ENCODE measurements around the gene MPRIP. TPM values are rescaled to one million over a fixed set of nuclear protein-coding genes. Genes with fewer than 3 reads are reported as not detected.

Gene MPRIP
- total and polyA plus RNA-seq, 2 of the 13 experiments (the other 11 are each of a cell fraction or from before 2014, with no cell fraction given), result 50.2 to 52.4 TPM

DNA sequence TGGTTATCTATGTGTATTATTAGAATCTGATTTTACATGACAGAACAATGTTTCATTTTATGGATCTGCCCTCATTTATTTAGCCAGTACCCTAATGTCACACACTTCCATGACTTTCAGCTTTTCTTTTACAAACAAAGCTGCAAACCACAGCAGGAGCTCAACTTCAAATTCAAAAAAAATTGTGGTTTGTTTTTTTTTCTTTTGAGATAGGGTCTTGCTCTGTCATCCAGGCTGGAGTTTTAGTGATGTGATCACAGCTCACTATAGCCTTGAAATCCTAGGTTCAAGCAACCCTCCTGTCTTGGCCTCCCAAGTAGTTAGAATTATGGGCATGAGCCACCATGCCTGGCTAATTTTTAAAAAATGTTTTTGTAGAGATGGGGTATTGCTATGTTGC lies 8.2 kb upstream of the MPRIP start:
- in situ Hi-C loops (cut with HindIII; ENCODE audit: extremely low pct_ligation_motif_present, low pct_unique_long_range_greater_than_20kb) (no loop called here), intact Hi-C loops (cut with micrococcal nuclease; ENCODE audit: unreplicated experiment) (no loop called here)
- Histone ChIP-seq H3K4me1 (ENCODE audit: insufficient read depth, low read length) (peaks cover 62% of the 10 kb centered on the region), H3K36me3 (replicated peaks in 1 of 2; ENCODE audit: control insufficient read depth in 1 of 2, insufficient read depth in 2 of 2, low read length in 2 of 2) (no peaks in the 10 kb centered on the region), H3K79me2 (ENCODE audit: insufficient read depth, low read length) (no peaks in the 10 kb centered on the region), H3K4me2 (ENCODE audit: low read depth, low read length) (no peak overlapping the region), H4K20me1 (ENCODE audit: insufficient read depth, low read length) (no peaks in the 10 kb centered on the region), H3K27me3 (ENCODE audit: control insufficient read depth in 1 of 2, insufficient read depth in 2 of 2, low read length in 2 of 2) (no peaks in the 10 kb centered on the region; a peak in 1 of 5 replicates), H3K27ac (ENCODE audit: extremely low read length, insufficient read depth, low read length) (no peak overlapping the region), H3K4me3 (replicated peaks in 1 of 3; ENCODE audit: insufficient read depth in 1 of 3, low read depth in 2 of 3, low read length in 3 of 3) (no peak overlapping the region), H3K9me3 (ENCODE audit: low read length) (no peaks in the 10 kb centered on the region), H3K9ac (ENCODE audit: insufficient read depth, low read depth, low read length) (no peak overlapping the region), H2AFZ (ENCODE audit: low read length) (no peak overlapping the region)
- POLR2A ChIA-PET, result no interaction called here
- FAIRE-seq (no peak), DNase-seq (ENCODE audit: low spot score) (no peak), ATAC-seq (no peak)
- no TSS peak for BruUV-seq (replicated peaks)
- TF ChIP-seq ZNF773 (CRISPR knock-in tag; IDR thresholded peaks at IDR 0.05; ENCODE audit: borderline replicate concordance) (no peak), ZNF83 (CRISPR knock-in tag; IDR thresholded peaks at IDR 0.05; ENCODE audit: borderline replicate concordance) (no peak), SNAPC2 (CRISPR knock-in tag; IDR thresholded peaks at IDR 0.05) (no peak), ZFP37 (CRISPR knock-in tag; IDR thresholded peaks at IDR 0.05; ENCODE audit: borderline replicate concordance) (no peak)
- TF ChIP-seq, protein P1, sequence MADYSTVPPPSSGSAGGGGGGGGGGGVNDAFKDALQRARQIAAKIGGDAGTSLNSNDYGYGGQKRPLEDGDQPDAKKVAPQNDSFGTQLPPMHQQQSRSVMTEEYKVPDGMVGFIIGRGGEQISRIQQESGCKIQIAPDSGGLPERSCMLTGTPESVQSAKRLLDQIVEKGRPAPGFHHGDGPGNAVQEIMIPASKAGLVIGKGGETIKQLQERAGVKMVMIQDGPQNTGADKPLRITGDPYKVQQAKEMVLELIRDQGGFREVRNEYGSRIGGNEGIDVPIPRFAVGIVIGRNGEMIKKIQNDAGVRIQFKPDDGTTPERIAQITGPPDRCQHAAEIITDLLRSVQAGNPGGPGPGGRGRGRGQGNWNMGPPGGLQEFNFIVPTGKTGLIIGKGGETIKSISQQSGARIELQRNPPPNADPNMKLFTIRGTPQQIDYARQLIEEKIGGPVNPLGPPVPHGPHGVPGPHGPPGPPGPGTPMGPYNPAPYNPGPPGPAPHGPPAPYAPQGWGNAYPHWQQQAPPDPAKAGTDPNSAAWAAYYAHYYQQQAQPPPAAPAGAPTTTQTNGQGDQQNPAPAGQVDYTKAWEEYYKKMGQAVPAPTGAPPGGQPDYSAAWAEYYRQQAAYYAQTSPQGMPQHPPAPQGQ (CRISPR knock-in tag; IDR thresholded peaks at IDR 0.05; ENCODE audit: borderline replicate concordance), result no peak
- CTCF ChIA-PET (ENCODE audit: low intra/inter-chr PET ratio, low total read pairs), result no interaction called here

DNA sequence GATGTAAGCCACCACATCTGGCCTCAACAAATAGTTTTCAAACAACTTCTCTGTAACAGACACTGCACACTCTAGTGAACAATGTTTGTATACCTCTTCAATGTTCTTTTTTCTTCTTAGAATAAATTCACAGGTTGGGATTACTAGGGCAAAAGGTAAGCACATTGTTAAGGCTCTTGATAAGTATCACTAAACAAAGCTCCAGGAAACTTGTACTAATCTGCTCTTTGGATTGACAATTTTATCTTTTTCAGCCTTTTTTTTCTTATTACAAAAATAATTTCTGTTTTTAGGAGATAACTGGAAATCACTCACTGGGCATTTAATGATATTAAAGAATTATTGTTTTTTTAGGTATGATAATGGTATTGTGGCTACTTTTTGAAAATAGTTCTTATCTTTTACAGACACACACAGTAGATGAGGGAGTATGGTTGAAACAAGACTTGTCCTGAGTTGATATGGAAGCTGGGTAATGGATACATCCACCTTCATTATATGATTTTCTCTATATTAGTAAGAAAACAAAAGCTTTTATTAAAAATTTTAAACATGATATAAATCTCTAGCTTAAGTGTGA lies 7.7 kb upstream of the MPRIP start:
- H3K79me2 ChIP-seq (ENCODE audit: insufficient read depth, low read length), result no peaks in the 10 kb centered on the region
- H3K9me3 ChIP-seq (ENCODE audit: low read length), result no peaks in the 10 kb centered on the region
- no TSS peak for BruUV-seq (replicated peaks)
- H3K4me1 ChIP-seq (ENCODE audit: insufficient read depth, low read length), result peaks cover 62% of the 10 kb centered on the region
- ATAC-seq (no peak), FAIRE-seq (no peak), DNase-seq (ENCODE audit: low spot score) (no peak)
- H3K4me3 ChIP-seq (replicated peaks in 1 of 3; ENCODE audit: insufficient read depth in 1 of 3, low read depth in 2 of 3, low read length in 3 of 3), result no peak overlapping the region
- no peak overlapping the region for H3K4me2 ChIP-seq (ENCODE audit: low read depth, low read length)
- CTCF ChIA-PET (ENCODE audit: low intra/inter-chr PET ratio, low total read pairs), result no interaction called here
- in situ Hi-C loops (cut with HindIII; ENCODE audit: extremely low pct_ligation_motif_present, low pct_unique_long_range_greater_than_20kb), result no loop called here
- H3K9ac ChIP-seq (ENCODE audit: insufficient read depth, low read depth, low read length), result no peak overlapping the region
- no peaks in the 10 kb centered on the region for H3K36me3 ChIP-seq (replicated peaks in 1 of 2; ENCODE audit: control insufficient read depth in 1 of 2, insufficient read depth in 2 of 2, low read length in 2 of 2)
- no peaks in the 10 kb centered on the region for H4K20me1 ChIP-seq (ENCODE audit: insufficient read depth, low read length)
- H2AFZ ChIP-seq (ENCODE audit: low read length), result no peak overlapping the region
- intact Hi-C loops (cut with micrococcal nuclease; ENCODE audit: unreplicated experiment), result no loop called here
- H3K27me3 ChIP-seq (ENCODE audit: control insufficient read depth in 1 of 2, insufficient read depth in 2 of 2, low read length in 2 of 2), result no peaks in the 10 kb centered on the region; a peak in 1 of 5 replicates
- no peak overlapping the region for H3K27ac ChIP-seq (ENCODE audit: extremely low read length, insufficient read depth, low read length)
- POLR2A ChIA-PET, result no interaction called here
- TF ChIP-seq AKAP8 (CRISPR knock-in tag; IDR thresholded peaks at IDR 0.05) (no peak), HOXA9 (CRISPR knock-in tag; IDR thresholded peaks at IDR 0.05; ENCODE audit: borderline replicate concordance) (no peak), ZNF230 (CRISPR knock-in tag; IDR thresholded peaks at IDR 0.05) (no peak), FOXM1 (CRISPR knock-in tag; IDR thresholded peaks at IDR 0.05) (no peak), ZNF138 (CRISPR knock-in tag; IDR thresholded peaks at IDR 0.05; ENCODE audit: low read depth) (no peak)
- TF ChIP-seq, protein P2, sequence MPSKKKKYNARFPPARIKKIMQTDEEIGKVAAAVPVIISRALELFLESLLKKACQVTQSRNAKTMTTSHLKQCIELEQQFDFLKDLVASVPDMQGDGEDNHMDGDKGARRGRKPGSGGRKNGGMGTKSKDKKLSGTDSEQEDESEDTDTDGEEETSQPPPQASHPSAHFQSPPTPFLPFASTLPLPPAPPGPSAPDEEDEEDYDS (CRISPR knock-in tag; IDR thresholded peaks at IDR 0.05), result no peak
- TF ChIP-seq, protein P3, sequence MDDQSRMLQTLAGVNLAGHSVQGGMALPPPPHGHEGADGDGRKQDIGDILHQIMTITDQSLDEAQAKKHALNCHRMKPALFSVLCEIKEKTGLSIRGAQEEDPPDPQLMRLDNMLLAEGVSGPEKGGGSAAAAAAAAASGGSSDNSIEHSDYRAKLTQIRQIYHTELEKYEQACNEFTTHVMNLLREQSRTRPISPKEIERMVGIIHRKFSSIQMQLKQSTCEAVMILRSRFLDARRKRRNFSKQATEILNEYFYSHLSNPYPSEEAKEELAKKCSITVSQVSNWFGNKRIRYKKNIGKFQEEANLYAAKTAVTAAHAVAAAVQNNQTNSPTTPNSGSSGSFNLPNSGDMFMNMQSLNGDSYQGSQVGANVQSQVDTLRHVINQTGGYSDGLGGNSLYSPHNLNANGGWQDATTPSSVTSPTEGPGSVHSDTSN (CRISPR knock-in tag; IDR thresholded peaks at IDR 0.05; ENCODE audit: borderline replicate concordance), result no peak
- TF ChIP-seq, protein P4, sequence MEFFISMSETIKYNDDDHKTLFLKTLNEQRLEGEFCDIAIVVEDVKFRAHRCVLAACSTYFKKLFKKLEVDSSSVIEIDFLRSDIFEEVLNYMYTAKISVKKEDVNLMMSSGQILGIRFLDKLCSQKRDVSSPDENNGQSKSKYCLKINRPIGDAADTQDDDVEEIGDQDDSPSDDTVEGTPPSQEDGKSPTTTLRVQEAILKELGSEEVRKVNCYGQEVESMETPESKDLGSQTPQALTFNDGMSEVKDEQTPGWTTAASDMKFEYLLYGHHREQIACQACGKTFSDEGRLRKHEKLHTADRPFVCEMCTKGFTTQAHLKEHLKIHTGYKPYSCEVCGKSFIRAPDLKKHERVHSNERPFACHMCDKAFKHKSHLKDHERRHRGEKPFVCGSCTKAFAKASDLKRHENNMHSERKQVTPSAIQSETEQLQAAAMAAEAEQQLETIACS (CRISPR knock-in tag; IDR thresholded peaks at IDR 0.05), result no peak
